Activated CD4-positive, alpha-beta T cell treated with anti-CD3 and anti-CD28 coated beads, Interleukin-2, amount 10 ng/mL, durations not matched to agents 24 days and 14 days (primary cell): Measurements from ENCODE around the gene BCL6B. TPM values are rescaled to one million over a fixed set of nuclear protein-coding genes. Genes with fewer than 3 reads are reported as not detected.

ENCODE experiments used
- DNase-seq: peaks from one replicate; pipeline ENCODE4 v3.0.0; 2022
- H3K27ac Mint-ChIP-seq: one replicate; pipeline ENCODE4 v1.8.0; 2022; ENCODE audit warnings: mild to moderate bottlenecking, mixed read lengths
- H3K27me3 Mint-ChIP-seq: one replicate; pipeline ENCODE4 v1.8.0; 2022; ENCODE audit warnings: mixed read lengths
- H3K36me3 Mint-ChIP-seq: one replicate; pipeline ENCODE4 v1.8.0; 2022; ENCODE audit warnings: low read depth, mild to moderate bottlenecking, mixed read lengths
- H3K4me1 Mint-ChIP-seq: one replicate; pipeline ENCODE4 v1.8.0; 2021; ENCODE audit warnings: mixed read lengths
- H3K4me3 Mint-ChIP-seq: one replicate; pipeline ENCODE4 v1.8.0; 2022; ENCODE audit warnings: mild to moderate bottlenecking, moderate library complexity, mixed read lengths
- H3K9me3 Mint-ChIP-seq: one replicate; pipeline ENCODE4 v1.8.0; 2021; ENCODE audit warnings: mixed read lengths
- intact Hi-C: fragments of 100-400 bp; cut with micrococcal nuclease; formaldehyde crosslinking; loops from one replicate; pipeline ENCODE4 v1.15.1; 2023
- total RNA-seq: library from RNA; stranded (reverse); gene quantifications from 2 replicates; pipeline ENCODE4 v1.2.3, GENCODE V29; 2022

The BCL6B gene
- total RNA-seq, 1 donor from 2014 or later: 0.91 TPM

GRCh38 chr17:7001318-7001961, 21.4 kb upstream of the BCL6B start:
- Mint-ChIP-seq H3K36me3 (peaks cover 32% of the 10 kb centered on the region), H3K4me1 (peaks cover 10% of the 10 kb centered on the region), H3K9me3 (no peaks in the 10 kb centered on the region), H3K27ac (no peak overlapping the region), H3K4me3 (no peak overlapping the region), H3K27me3 (no peaks in the 10 kb centered on the region)
- peak; percentile 81 for DNase-seq
- intact Hi-C loops: loop anchor here (5.0 kb wide), 1 partner anchor 334 kb away; no protein-coding TSS in a partner anchor

GRCh38 chr17:7002288-7003047, 20.4 kb upstream of the BCL6B start:
- intact Hi-C loops: loop anchor here (5.0 kb wide), 1 partner anchor 335 kb away; no protein-coding TSS in a partner anchor

GRCh38 chr17:7003745-7004144, 19.1 kb upstream of the BCL6B start:
- Mint-ChIP-seq H3K27me3 (no peaks in the 10 kb centered on the region), H3K4me1 (peaks cover 14% of the 10 kb centered on the region), H3K4me3 (no peak overlapping the region), H3K36me3 (peaks cover 23% of the 10 kb centered on the region), H3K27ac (no peak overlapping the region), H3K9me3 (no peaks in the 10 kb centered on the region)
- DNase-seq: no peak
- intact Hi-C loops: loop anchor here (1.0 to 5.0 kb wide), 3 partner anchors 92 to 336 kb away; no protein-coding TSS in a partner anchor

More at GRCh38 chr17:7002288-7003047, 20.4 kb upstream of the BCL6B start:
- H3K36me3 Mint-ChIP-seq: peaks cover 31% of the 10 kb centered on the region
- no peak for DNase-seq
- peaks cover 14% of the 10 kb centered on the region for H3K4me1 Mint-ChIP-seq
- no peaks in the 10 kb centered on the region for H3K9me3 Mint-ChIP-seq
- H3K27me3 Mint-ChIP-seq: no peaks in the 10 kb centered on the region
- H3K4me3 Mint-ChIP-seq: no peak overlapping the region
- no peak overlapping the region for H3K27ac Mint-ChIP-seq

GRCh38 chr17:7004398-7005253, 18.2 kb upstream of the BCL6B start:
- Mint-ChIP-seq H3K27me3 (no peaks in the 10 kb centered on the region), H3K4me1 (peaks cover 20% of the 10 kb centered on the region), H3K36me3 (peaks cover 22% of the 10 kb centered on the region), H3K4me3 (no peak overlapping the region), H3K27ac (no peak overlapping the region), H3K9me3 (no peaks in the 10 kb centered on the region)
- intact Hi-C loops: loop anchor here (1.0 to 5.0 kb wide), 3 partner anchors 93 to 337 kb away; no protein-coding TSS in a partner anchor
- peak; percentile 89 for DNase-seq

- intact Hi-C loops: loop anchor here (2.0 kb wide), 1 partner anchor 163 kb away; no protein-coding TSS in a partner anchor
- no peaks in the 10 kb centered on the region for H3K27me3 Mint-ChIP-seq
- H3K4me3 Mint-ChIP-seq: no peak overlapping the region
- H3K4me1 Mint-ChIP-seq: peaks cover 30% of the 10 kb centered on the region
- peaks cover 21% of the 10 kb centered on the region for H3K36me3 Mint-ChIP-seq
- H3K9me3 Mint-ChIP-seq: no peaks in the 10 kb centered on the region
- DNase-seq: no peak
- H3K27ac Mint-ChIP-seq: no peak overlapping the region
Observed at GRCh38 chr17:7005716-7006115, 17.1 kb upstream of the BCL6B start.

GRCh38 chr17:7007143-7007542, 15.7 kb upstream of the BCL6B start:
- Mint-ChIP-seq H3K36me3 (peaks cover 15% of the 10 kb centered on the region), H3K27ac (no peak overlapping the region), H3K4me1 (peaks cover 34% of the 10 kb centered on the region), H3K4me3 (no peak overlapping the region), H3K9me3 (no peaks in the 10 kb centered on the region), H3K27me3 (no peaks in the 10 kb centered on the region)
- intact Hi-C loops: no loop called here
- no peak for DNase-seq

- Mint-ChIP-seq H3K36me3 (peaks cover 27% of the 10 kb centered on the region), H3K27me3 (no peaks in the 10 kb centered on the region), H3K4me3 (peak overlapping the region; percentile 97), H3K27ac (no peak overlapping the region), H3K4me1 (peaks cover 35% of the 10 kb centered on the region), H3K9me3 (no peaks in the 10 kb centered on the region)
- intact Hi-C loops: loop anchor here (5.0 to 10.0 kb wide), 2 partner anchors 256 to 1588 kb away; partner anchors contain the start of genes RPAIN and XAF1
- no peak for DNase-seq
Observed at GRCh38 chr17:7010523-7010922, 12.3 kb upstream of the BCL6B start.

- intact Hi-C loops: loop anchor here (5.0 to 10.0 kb wide), 2 partner anchors 257 to 1589 kb away; partner anchors contain the start of genes RPAIN and XAF1
- no peak for DNase-seq
- Mint-ChIP-seq H3K4me1 (peaks cover 44% of the 10 kb centered on the region), H3K27ac (peak overlapping the region; percentile 99), H3K27me3 (no peaks in the 10 kb centered on the region), H3K36me3 (peaks cover 33% of the 10 kb centered on the region), H3K9me3 (no peaks in the 10 kb centered on the region), H3K4me3 (peak overlapping the region; percentile 97)
Observed at GRCh38 chr17:7011415-7011814, 11.4 kb upstream of the BCL6B start.

- no peak for DNase-seq
- Mint-ChIP-seq H3K36me3 (peaks cover 36% of the 10 kb centered on the region), H3K9me3 (no peaks in the 10 kb centered on the region), H3K4me3 (peak overlapping the region; percentile 97), H3K27me3 (no peaks in the 10 kb centered on the region), H3K4me1 (peaks cover 47% of the 10 kb centered on the region), H3K27ac (peak overlapping the region; percentile 99)
- intact Hi-C loops: loop anchor here (5.0 to 10.0 kb wide), 2 partner anchors 257 to 1590 kb away; partner anchors contain the start of genes RPAIN and XAF1
Observed at GRCh38 chr17:7011942-7012254, 11.0 kb upstream of the BCL6B start.

GRCh38 chr17:7014261-7014994, 8.4 kb upstream of the BCL6B start:
- peak overlapping the region; percentile 97 for H3K4me3 Mint-ChIP-seq
- peaks cover 56% of the 10 kb centered on the region for H3K4me1 Mint-ChIP-seq
- no peaks in the 10 kb centered on the region for H3K27me3 Mint-ChIP-seq
- peak; percentile 99 for DNase-seq
- intact Hi-C loops: loop anchor here (2.0 to 10.0 kb wide), 3 partner anchors 260 to 1592 kb away; partner anchors contain the start of genes C17orf100, MED31, RPAIN and XAF1
- H3K9me3 Mint-ChIP-seq: no peaks in the 10 kb centered on the region
- peaks cover 39% of the 10 kb centered on the region for H3K36me3 Mint-ChIP-seq
- H3K27ac Mint-ChIP-seq: peak overlapping the region; percentile 99

GRCh38 chr17:7014995-7015958, 7.6 kb upstream of the BCL6B start:
- Mint-ChIP-seq H3K27ac (peak overlapping the region; percentile 98), H3K9me3 (no peaks in the 10 kb centered on the region), H3K4me3 (peak overlapping the region; percentile 97), H3K4me1 (peaks cover 55% of the 10 kb centered on the region), H3K27me3 (no peaks in the 10 kb centered on the region), H3K36me3 (peaks cover 37% of the 10 kb centered on the region)
- peak; percentile 95 for DNase-seq
- intact Hi-C loops: loop anchor here (1.0 to 10.0 kb wide), 5 partner anchors 8 to 1593 kb away; partner anchors contain the start of genes BCL6B, C17orf100, MED31 and RPAIN

GRCh38 chr17:7016418-7016817, 6.4 kb upstream of the BCL6B start:
- H3K9me3 Mint-ChIP-seq: no peaks in the 10 kb centered on the region
- H3K27me3 Mint-ChIP-seq: no peaks in the 10 kb centered on the region
- H3K4me1 Mint-ChIP-seq: peaks cover 59% of the 10 kb centered on the region
- intact Hi-C loops: loop anchor here (10.0 kb wide), 1 partner anchor 262 kb away; the partner anchor contains the start of gene XAF1
- peak; percentile 67 for DNase-seq
- H3K27ac Mint-ChIP-seq: peak overlapping the region; percentile 98
- H3K4me3 Mint-ChIP-seq: peak overlapping the region; percentile 97
- peaks cover 36% of the 10 kb centered on the region for H3K36me3 Mint-ChIP-seq
